ENCODE data around the gene PGM2. TPM values are rescaled to one million over a fixed set of nuclear protein-coding genes. Genes with fewer than 3 reads are reported as not detected.

PGM2 gene
- total and polyA plus RNA-seq, 2 experiments from 2014 or later: 20.6 to 50.9 TPM

GRCh38 chr4:37835806-37836205 is 9.3 kb downstream of the PGM2 start:
- DNase-seq (ENCODE audit: low read depth in 1 of 2, low spot score in 1 of 2): no peak
- H3K4me1 ChIP-seq (ENCODE audit: low read depth): no peaks in the 10 kb centered on the region
- no peaks in the 10 kb centered on the region for H3K9me3 ChIP-seq (ENCODE audit: low read depth)
- H3K27ac ChIP-seq: no peak overlapping the region
- TF ChIP-seq CTCF (IDR thresholded peaks at IDR 0.05; ENCODE audit: low read depth, low read length): no peak
- H3K27me3 ChIP-seq: no peaks in the 10 kb centered on the region
- H3K4me3 ChIP-seq: no peak overlapping the region
- peaks cover 28% of the 10 kb centered on the region for H3K36me3 ChIP-seq

- Histone ChIP-seq H3K27ac (no peak overlapping the region), H3K4me1 (ENCODE audit: low read depth) (no peaks in the 10 kb centered on the region), H3K36me3 (peaks cover 28% of the 10 kb centered on the region), H3K9me3 (ENCODE audit: low read depth) (no peaks in the 10 kb centered on the region), H3K4me3 (no peak overlapping the region), H3K27me3 (no peaks in the 10 kb centered on the region)
- no peak for DNase-seq (ENCODE audit: low read depth in 1 of 2, low spot score in 1 of 2)
- TF ChIP-seq CTCF (IDR thresholded peaks at IDR 0.05; ENCODE audit: low read depth, low read length): no peak
Observed at GRCh38 chr4:37836274-37836673, 9.8 kb downstream of the PGM2 start.

- H3K4me3 ChIP-seq: no peak overlapping the region
- H3K27ac ChIP-seq: no peak overlapping the region
- DNase-seq (ENCODE audit: low read depth in 1 of 2, low spot score in 1 of 2): peak in 1 of 2 donors; percentile 12
Observed at GRCh38 chr4:37836838-37837440, 10.5 kb downstream of the PGM2 start.

GRCh38 chr4:37837446-37837845 is 11.0 kb downstream of the PGM2 start:
- no peak for TF ChIP-seq CTCF (IDR thresholded peaks at IDR 0.05; ENCODE audit: low read depth, low read length)
- no peak overlapping the region for H3K4me3 ChIP-seq
- H3K9me3 ChIP-seq (ENCODE audit: low read depth): no peaks in the 10 kb centered on the region
- no peak overlapping the region for H3K27ac ChIP-seq
- H3K4me1 ChIP-seq (ENCODE audit: low read depth): no peaks in the 10 kb centered on the region
- peaks cover 32% of the 10 kb centered on the region for H3K36me3 ChIP-seq
- H3K27me3 ChIP-seq: no peaks in the 10 kb centered on the region
- peak in 1 of 2 donors; percentile 92 for DNase-seq (ENCODE audit: low read depth in 1 of 2, low spot score in 1 of 2)

More at GRCh38 chr4:37836838-37837440, 10.5 kb downstream of the PGM2 start:
- TF ChIP-seq CTCF (IDR thresholded peaks at IDR 0.05; ENCODE audit: low read depth, low read length): no peak
- peaks cover 32% of the 10 kb centered on the region for H3K36me3 ChIP-seq
- H3K9me3 ChIP-seq (ENCODE audit: low read depth): no peaks in the 10 kb centered on the region
- no peaks in the 10 kb centered on the region for H3K4me1 ChIP-seq (ENCODE audit: low read depth)
- H3K27me3 ChIP-seq: no peaks in the 10 kb centered on the region

- H3K27me3 ChIP-seq: no peaks in the 10 kb centered on the region
- H3K36me3 ChIP-seq: peaks cover 32% of the 10 kb centered on the region
- H3K27ac ChIP-seq: no peak overlapping the region
- no peak for DNase-seq (ENCODE audit: low read depth in 1 of 2, low spot score in 1 of 2)
- no peak for TF ChIP-seq CTCF (IDR thresholded peaks at IDR 0.05; ENCODE audit: low read depth, low read length)
- no peak overlapping the region for H3K4me3 ChIP-seq
- H3K4me1 ChIP-seq (ENCODE audit: low read depth): no peaks in the 10 kb centered on the region
- no peaks in the 10 kb centered on the region for H3K9me3 ChIP-seq (ENCODE audit: low read depth)
Observed at GRCh38 chr4:37839426-37839825, 12.9 kb downstream of the PGM2 start.

Data from cardiac muscle cell (in vitro differentiated cells and primary cell).